Measurements from ENCODE around the gene NEK8. TPM values are rescaled to one million over a fixed set of nuclear protein-coding genes. Genes with fewer than 3 reads are reported as not detected.
A peak's percentile ranks its signal among the peaks of the same experiment; 100 is the strongest.

The NEK8 gene
- total and polyA plus RNA-seq, 7 donors, result 0.21 to 1.5 (median 0.80) TPM

DNA sequence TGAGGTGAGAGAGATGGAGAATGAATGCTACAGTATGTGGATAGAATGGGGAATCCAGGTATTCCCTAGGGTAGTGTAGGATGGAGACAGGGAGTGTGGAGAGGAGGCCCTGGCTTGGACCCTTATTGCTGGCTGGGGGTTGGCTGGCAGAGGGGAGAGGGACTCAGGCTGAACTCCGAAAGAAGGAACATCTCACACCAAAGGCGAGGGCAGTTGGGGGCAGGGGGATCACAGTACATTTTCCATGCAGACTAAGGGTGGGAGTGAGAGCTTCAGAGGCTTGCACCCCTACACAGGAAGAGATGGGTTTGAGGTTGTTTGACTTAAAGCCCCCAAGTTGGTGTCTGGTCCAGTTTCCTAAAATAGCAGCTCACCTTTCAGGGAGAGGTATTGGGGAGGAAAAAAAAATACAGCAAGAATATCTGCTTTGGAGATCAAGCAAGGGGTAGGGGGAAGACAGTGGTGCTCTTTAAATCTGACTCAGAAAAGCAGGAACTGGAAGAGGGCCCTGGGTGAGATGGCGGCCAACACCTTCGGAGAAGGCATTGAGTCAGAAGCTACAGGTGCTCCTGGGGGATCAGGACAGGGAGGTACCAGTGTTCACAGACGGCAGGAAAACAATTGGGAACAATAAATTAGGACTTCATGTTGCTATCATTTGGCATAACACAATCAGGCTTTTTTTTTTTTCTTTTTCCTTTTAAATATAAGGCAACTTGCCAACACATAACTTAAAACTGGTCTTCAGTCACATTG is 27.6 kb downstream of the NEK8 start:
- H3K36me3 ChIP-seq (ENCODE audit: insufficient read depth in 1 of 2, low read depth in 1 of 2), result peaks cover 0 to 33% of the 10 kb centered on the region in 2 donors
- H3K9me3 ChIP-seq, result no peaks in the 10 kb centered on the region
- intact Hi-C loops (cut with DNase I), result loop anchor here in 1 of 2 donors (2.0 kb wide), 1 partner anchor 157 kb away; no protein-coding TSS in a partner anchor
- H3K27ac ChIP-seq, result no peak overlapping the region
- H3K4me1 ChIP-seq, result peaks cover 7% of the 10 kb centered on the region
- no peak for ATAC-seq
- 69 to 74% (median 71%) methylated on average over 5 of the region's 5 CpGs for WGBS, 3 donors
- TF ChIP-seq CTCF (IDR thresholded peaks at IDR 0.05), result no peak
- DNase-seq, result no peak
- no peaks in the 10 kb centered on the region for H3K27me3 ChIP-seq (ENCODE audit: insufficient read depth in 3 of 3, low read length in 2 of 3)
- no peak overlapping the region for H3K4me3 ChIP-seq

DNA sequence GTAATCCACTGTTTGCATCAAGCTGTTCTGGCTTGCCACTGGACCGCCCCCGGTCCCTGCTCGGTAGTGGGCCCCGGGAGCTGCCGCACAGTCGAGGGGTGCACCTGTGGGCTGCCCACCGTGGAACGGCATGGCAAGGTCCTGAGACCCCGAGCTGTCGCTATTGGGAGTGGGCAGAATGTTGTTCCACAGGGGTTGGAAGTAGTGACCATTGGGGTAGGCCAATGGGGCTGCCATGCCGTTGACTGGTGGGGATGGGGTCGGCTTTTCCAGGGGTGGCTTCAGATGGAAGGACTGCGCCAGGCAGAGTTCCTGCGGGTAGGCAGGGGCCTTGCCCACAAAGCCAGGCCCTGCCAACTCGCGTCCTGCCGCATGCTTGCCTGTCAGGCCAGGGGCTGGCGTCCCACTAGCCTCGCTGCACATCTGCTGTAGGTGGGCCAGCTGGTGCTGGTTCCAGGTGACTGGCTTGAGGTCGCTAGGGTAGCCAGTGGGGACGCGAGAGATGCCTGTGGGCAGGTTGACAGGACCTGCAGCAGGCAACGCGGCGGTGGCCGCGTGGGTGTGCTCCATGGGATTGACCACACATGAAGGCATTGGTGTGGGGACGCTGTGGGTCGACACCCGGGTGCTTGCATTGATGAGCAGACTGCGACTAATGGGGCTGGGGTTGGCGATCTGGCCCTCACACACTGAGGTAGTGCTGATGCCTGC is 30.0 kb downstream of the NEK8 start:
- intact Hi-C loops (cut with DNase I), result no loop called here
- H3K27me3 ChIP-seq (ENCODE audit: insufficient read depth in 3 of 3, low read length in 2 of 3), result no peaks in the 10 kb centered on the region
- WGBS, 3 donors, result 93 to 98% (median 94%) methylated on average over 32 of the region's 32 CpGs
- peak in 1 of 2 donors; percentile 51 for DNase-seq
- H3K4me3 ChIP-seq, result no peak overlapping the region
- no peak for TF ChIP-seq CTCF (IDR thresholded peaks at IDR 0.05)
- no peaks in the 10 kb centered on the region for H3K9me3 ChIP-seq
- no peak overlapping the region for H3K27ac ChIP-seq
- ATAC-seq, result no peak
- H3K4me1 ChIP-seq, result peaks cover 13% of the 10 kb centered on the region
- H3K36me3 ChIP-seq (ENCODE audit: insufficient read depth in 1 of 2, low read depth in 1 of 2), result peaks cover 0 to 33% of the 10 kb centered on the region in 2 donors

- peak in 1 of 2 donors; percentile 54 for DNase-seq
- Histone ChIP-seq H3K9me3 (no peaks in the 10 kb centered on the region), H3K27ac (no peak overlapping the region), H3K4me1 (peaks cover 13% of the 10 kb centered on the region), H3K4me3 (no peak overlapping the region), H3K36me3 (ENCODE audit: insufficient read depth in 1 of 2, low read depth in 1 of 2) (peaks cover 0 to 34% of the 10 kb centered on the region in 2 donors), H3K27me3 (ENCODE audit: insufficient read depth in 3 of 3, low read length in 2 of 3) (no peaks in the 10 kb centered on the region)
- intact Hi-C loops (cut with DNase I), result no loop called here
- TF ChIP-seq CTCF (IDR thresholded peaks at IDR 0.05), result no peak
- WGBS, 3 donors, result 91 to 95% (median 91%) methylated on average over 18 of the region's 18 CpGs
- ATAC-seq, result no peak
Observed at GRCh38 chr17:28759256-28759865, 30.8 kb downstream of the NEK8 start.

DNA sequence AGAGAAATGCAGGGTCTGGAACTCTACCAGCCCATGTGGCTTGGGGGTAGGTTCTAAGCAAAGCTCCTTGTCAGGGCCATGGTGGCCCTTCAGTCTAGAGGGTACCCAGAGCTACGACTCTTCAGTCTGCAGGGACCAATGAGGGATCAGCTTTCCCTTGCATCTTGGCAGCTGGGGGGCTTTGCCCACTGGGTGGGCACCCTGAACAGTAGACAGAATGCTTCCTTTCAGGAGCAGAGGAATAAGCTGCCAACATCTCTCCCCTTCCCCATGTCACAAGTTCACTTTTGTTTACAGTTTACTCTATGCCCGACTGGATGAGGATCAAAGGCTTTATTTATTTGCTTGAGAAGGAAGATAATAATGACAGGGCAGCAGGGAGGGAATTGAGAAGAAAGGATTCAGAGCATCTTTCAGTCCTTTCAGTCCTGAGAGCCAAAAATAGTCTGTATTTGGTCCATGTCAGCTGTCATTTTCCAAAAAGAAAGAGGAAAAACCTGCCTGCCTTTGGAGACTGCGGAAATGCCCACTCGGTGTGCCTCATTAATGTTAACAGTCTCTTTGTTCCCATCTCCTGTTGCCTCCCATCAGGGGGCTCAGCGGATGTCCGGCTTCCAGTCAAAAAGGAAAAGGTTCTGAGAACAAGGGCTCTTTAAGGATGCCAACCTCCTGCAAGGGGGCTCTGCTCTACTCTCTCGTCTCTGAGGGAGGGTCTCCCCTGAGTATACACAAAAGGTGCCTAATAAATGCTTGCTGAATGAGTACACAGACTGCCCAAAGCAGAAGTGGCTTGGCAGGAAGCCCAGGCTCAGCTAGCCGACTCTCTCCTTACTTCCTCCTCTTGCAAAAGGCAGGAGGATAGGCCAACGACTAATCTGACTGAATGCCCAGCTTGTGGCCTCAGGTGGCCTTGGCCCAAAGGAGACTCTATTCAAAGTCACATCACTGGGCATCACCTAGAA is 32.3 kb downstream of the NEK8 start:
- WGBS, 3 donors, result 38 to 42% (median 41%) methylated on average over 9 of the region's 9 CpGs
- peak; percentile 71 to 84 (median 80) for ATAC-seq
- intact Hi-C loops (cut with DNase I), result loop anchor here (5.0 to 10.0 kb wide), 4 partner anchors 46 to 136 kb away; partner anchors contain the start of genes FLOT2 (in 2 of the 2) and FAM222B (in 1 of the 2)

More for the DNA sequence above, 32.3 kb downstream of the NEK8 start:
- Histone ChIP-seq H3K27ac (peak overlapping the region; percentile 20), H3K4me3 (no peak overlapping the region), H3K4me1 (peaks cover 13% of the 10 kb centered on the region), H3K27me3 (ENCODE audit: insufficient read depth in 3 of 3, low read length in 2 of 3) (no peaks in the 10 kb centered on the region), H3K9me3 (no peaks in the 10 kb centered on the region), H3K36me3 (ENCODE audit: insufficient read depth in 1 of 2, low read depth in 1 of 2) (peaks cover 0 to 46% of the 10 kb centered on the region in 2 donors)
- DNase-seq, result peak; percentile 77 to 89
- no peak for TF ChIP-seq CTCF (IDR thresholded peaks at IDR 0.05)

Measured in psoas muscle (tissue), 8 donors.